SK-N-SH treated with all-trans-retinoic acid at 6 μM for 48 hours (cell line): ENCODE data around the gene PGM5.
"Not testable (repeated sequence)": the region's sequence is repeated elsewhere in the genome, so short reads cannot be mapped to it uniquely, and the experiment has no call there.

Experiments used
- ARNTL ChIP-seq: fragments of 450-650 bp; formaldehyde crosslinking; IDR thresholded peaks from 2 replicates; pipeline ENCODE4 v1.5.0; 2020; ENCODE audit warnings: low read depth, mild to moderate bottlenecking, moderate library complexity, borderline replicate concordance
- BACH2 ChIP-seq: fragments of 250-450 bp; sonication (Bioruptor Pico); IDR thresholded peaks from 2 replicates; pipeline ENCODE4 v1.9.0; 2021; ENCODE audit warnings: mild to moderate bottlenecking, borderline replicate concordance
- CSDC2 ChIP-seq: fragments of 250-450 bp; sonication (Bioruptor Pico); IDR thresholded peaks from 2 replicates; pipeline ENCODE4 v1.5.0; 2020; ENCODE audit warnings: mild to moderate bottlenecking, moderate library complexity
- PPARA ChIP-seq: fragments of 250-450 bp; sonication (Bioruptor Pico); IDR thresholded peaks from 2 replicates; pipeline ENCODE4 v1.5.0; 2020; ENCODE audit warnings: mild to moderate bottlenecking, borderline replicate concordance
- RARB ChIP-seq: fragments of 250-450 bp; sonication (Bioruptor Pico); IDR thresholded peaks from 2 replicates; pipeline ENCODE4 v1.8.0; 2021; ENCODE audit warnings: mild to moderate bottlenecking, moderate library complexity
- SNAI2 ChIP-seq: fragments of 250-450 bp; sonication (Bioruptor Pico); IDR thresholded peaks from 2 replicates; pipeline ENCODE4 v1.5.0; 2020; ENCODE audit warnings: mild to moderate bottlenecking, moderate library complexity
- TOX ChIP-seq: fragments of 250-450 bp; sonication (Bioruptor Pico); IDR thresholded peaks from 2 replicates; pipeline ENCODE4 v1.8.0; 2021; ENCODE audit warnings: mild to moderate bottlenecking, moderate library complexity, borderline replicate concordance
- ZFP3 ChIP-seq: fragments of 250-450 bp; sonication (Bioruptor Pico); IDR thresholded peaks from 2 replicates; pipeline ENCODE4 v1.5.0; 2020; ENCODE audit warnings: mild to moderate bottlenecking, moderate library complexity
- ZNF8 ChIP-seq: fragments of 450-650 bp; formaldehyde crosslinking; IDR thresholded peaks from 2 replicates; pipeline ENCODE4 v1.5.0; 2020; ENCODE audit warnings: mild to moderate bottlenecking, moderate library complexity
- TF ChIP-seq, protein P1 (sequence below): fragments of 250-450 bp; sonication (Bioruptor Pico); IDR thresholded peaks from 2 replicates; pipeline ENCODE4 v1.8.0; 2020; ENCODE audit warnings: mild to moderate bottlenecking, moderate library complexity, borderline replicate concordance
- TF ChIP-seq, protein P2 (sequence below): fragments of 250-450 bp; sonication (Bioruptor Pico); IDR thresholded peaks from 2 replicates; pipeline ENCODE4 v1.5.1; 2020; ENCODE audit warnings: low read depth, mild to moderate bottlenecking, moderate library complexity

- TF ChIP-seq PPARA (CRISPR knock-in tag); ZFP3 (CRISPR knock-in tag); SNAI2 (CRISPR knock-in tag); TOX (CRISPR knock-in tag); ARNTL (CRISPR knock-in tag); BACH2 (CRISPR knock-in tag); RARB; CSDC2; ZNF8: not testable (repeated sequence)
- TF ChIP-seq, protein P1, sequence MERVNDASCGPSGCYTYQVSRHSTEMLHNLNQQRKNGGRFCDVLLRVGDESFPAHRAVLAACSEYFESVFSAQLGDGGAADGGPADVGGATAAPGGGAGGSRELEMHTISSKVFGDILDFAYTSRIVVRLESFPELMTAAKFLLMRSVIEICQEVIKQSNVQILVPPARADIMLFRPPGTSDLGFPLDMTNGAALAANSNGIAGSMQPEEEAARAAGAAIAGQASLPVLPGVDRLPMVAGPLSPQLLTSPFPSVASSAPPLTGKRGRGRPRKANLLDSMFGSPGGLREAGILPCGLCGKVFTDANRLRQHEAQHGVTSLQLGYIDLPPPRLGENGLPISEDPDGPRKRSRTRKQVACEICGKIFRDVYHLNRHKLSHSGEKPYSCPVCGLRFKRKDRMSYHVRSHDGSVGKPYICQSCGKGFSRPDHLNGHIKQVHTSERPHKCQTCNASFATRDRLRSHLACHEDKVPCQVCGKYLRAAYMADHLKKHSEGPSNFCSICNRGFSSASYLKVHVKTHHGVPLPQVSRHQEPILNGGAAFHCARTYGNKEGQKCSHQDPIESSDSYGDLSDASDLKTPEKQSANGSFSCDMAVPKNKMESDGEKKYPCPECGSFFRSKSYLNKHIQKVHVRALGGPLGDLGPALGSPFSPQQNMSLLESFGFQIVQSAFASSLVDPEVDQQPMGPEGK (CRISPR knock-in tag): not testable (repeated sequence)
- TF ChIP-seq, protein P2, sequence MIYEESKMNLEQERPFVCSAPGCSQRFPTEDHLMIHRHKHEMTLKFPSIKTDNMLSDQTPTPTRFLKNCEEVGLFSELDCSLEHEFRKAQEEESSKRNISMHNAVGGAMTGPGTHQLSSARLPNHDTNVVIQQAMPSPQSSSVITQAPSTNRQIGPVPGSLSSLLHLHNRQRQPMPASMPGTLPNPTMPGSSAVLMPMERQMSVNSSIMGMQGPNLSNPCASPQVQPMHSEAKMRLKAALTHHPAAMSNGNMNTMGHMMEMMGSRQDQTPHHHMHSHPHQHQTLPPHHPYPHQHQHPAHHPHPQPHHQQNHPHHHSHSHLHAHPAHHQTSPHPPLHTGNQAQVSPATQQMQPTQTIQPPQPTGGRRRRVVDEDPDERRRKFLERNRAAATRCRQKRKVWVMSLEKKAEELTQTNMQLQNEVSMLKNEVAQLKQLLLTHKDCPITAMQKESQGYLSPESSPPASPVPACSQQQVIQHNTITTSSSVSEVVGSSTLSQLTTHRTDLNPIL: not testable (repeated sequence)
Measured at GRCh38 chr9:68343242-68343641, 13.2 kb upstream of the PGM5 start.
